Measurements from ENCODE around the gene SLC66A3.

Gene SLC66A3

GRCh38 chr2:11213975-11214374 is 58.7 kb downstream of the SLC66A3 start:
- no peak for DNase-seq (ENCODE audit: low spot score)

DNA sequence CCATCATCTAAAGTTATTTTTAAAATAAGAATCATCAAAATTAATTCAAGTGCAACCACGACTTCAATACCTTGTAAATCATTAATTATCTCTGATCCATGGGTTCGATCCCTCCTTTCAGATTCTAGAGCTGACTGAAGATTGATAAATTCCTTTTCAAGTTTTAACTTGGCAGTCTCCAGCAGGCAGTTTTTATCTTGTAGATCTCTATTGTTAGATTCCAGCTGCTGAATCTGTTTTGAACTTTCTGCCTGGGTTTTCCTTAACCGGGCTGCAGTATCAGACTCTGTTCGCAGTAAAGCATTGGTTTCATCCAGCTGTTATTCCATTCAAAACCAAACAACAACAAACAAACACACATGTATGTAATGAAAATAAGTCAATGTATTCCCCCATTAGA is 59.5 kb downstream of the SLC66A3 start:
- DNase-seq (ENCODE audit: low spot score), result no peak

GRCh38 chr2:11215407-11215806 is 60.1 kb downstream of the SLC66A3 start:
- no peak for DNase-seq (ENCODE audit: low spot score)

- no peak for DNase-seq (ENCODE audit: low spot score)
These were observed 65.2 kb downstream of the SLC66A3 start for GRCh38 chr2:11220445-11220844.

DNA sequence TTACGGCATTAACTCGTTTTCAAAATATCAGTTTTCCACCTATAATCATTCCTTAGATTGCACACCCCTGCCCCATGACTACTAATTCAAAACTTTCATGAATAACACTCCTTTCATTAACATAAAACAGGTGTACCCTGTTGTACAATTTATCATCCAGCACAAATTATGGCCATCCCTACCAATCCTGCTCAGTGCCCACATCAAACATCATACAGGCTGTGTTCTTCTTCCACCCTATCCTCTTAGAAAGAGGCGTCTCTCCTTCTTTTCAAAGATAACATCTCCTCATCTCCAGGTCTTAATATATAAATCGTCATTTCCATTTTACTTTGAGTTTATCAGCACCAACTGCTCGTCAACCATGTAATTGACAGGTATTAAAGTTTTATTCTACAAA is 67.6 kb downstream of the SLC66A3 start:
- DNase-seq (ENCODE audit: low spot score), result no peak

- no peak for DNase-seq (ENCODE audit: low spot score)
These were observed 69.6 kb downstream of the SLC66A3 start for GRCh38 chr2:11224887-11225286.

DNA sequence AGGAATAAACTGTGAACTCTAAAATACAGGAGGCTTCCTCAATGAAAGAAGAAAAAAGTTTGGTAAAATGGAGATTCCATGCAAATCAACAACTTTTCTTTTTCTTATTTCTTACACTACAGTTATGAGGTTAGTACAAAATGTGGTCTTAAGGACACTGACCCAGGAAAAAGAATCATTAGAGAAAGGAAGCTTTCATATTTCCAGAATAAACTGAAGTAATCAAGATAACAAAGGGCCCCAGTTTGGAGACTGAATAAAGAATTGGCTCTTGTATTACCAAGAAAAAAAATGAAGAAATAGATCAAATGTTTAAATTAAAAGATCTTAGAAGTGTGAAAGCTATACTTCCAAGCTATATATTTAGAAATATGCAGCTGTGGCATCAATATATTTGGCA is 72.3 kb downstream of the SLC66A3 start:
- no peak for DNase-seq (ENCODE audit: low spot score)

Measured in D341Med (cell line).